WI38 (cell line): ENCODE measurements around the gene KRTAP5-9.
"Not testable (repeated sequence)": the region's sequence is repeated elsewhere in the genome, so short reads cannot be mapped to it uniquely, and the experiment has no call there.

Experiments
- H3K4me3 ChIP-seq: 2 replicates; pipeline ENCODE4 v1.5.1; 2011; ENCODE audit warnings: low read depth, mild to moderate bottlenecking, control low read depth, low read length
- CTCF ChIP-seq: IDR thresholded peaks from 2 replicates; pipeline ENCODE4 v1.5.1; 2012; ENCODE audit warnings: low read depth, mild to moderate bottlenecking, control low read depth, low read length

KRTAP5-9 gene

GRCh38 chr11:71525938-71526495 is 22.2 kb upstream of the KRTAP5-9 start:
- H3K4me3 ChIP-seq, result no peak overlapping the region
- TF ChIP-seq CTCF, result no peak

GRCh38 chr11:71526796-71527575 is 21.2 kb upstream of the KRTAP5-9 start, which contains the start of gene KRTAP5-7:
Gene KRTAP5-7 (plus strand): TSS chr11:71527267. CDS start chr11:71527301, 34 bp downstream.
- not testable (repeated sequence) for H3K4me3 ChIP-seq

- no peak overlapping the region for H3K4me3 ChIP-seq
- TF ChIP-seq CTCF, result no peak
Observed at GRCh38 chr11:71527576-71528210, 20.5 kb upstream of the KRTAP5-9 start.

GRCh38 chr11:71530602-71531001 is 17.6 kb upstream of the KRTAP5-9 start:
- H3K4me3 ChIP-seq, result no peak overlapping the region
- no peak for TF ChIP-seq CTCF

GRCh38 chr11:71532036-71532610 is 16.1 kb upstream of the KRTAP5-9 start:
- no peak overlapping the region for H3K4me3 ChIP-seq
- no peak for TF ChIP-seq CTCF

GRCh38 chr11:71534711-71535608 is 13.3 kb upstream of the KRTAP5-9 start:
- H3K4me3 ChIP-seq, result not testable (repeated sequence)

- TF ChIP-seq CTCF, result no peak
- H3K4me3 ChIP-seq, result no peak overlapping the region
Observed at GRCh38 chr11:71535825-71536224, 12.4 kb upstream of the KRTAP5-9 start.
